ENCODE data around the gene HNRNPA2B1. TPM values are rescaled to one million over a fixed set of nuclear protein-coding genes. Genes with fewer than 3 reads are reported as not detected.

HNRNPA2B1 gene
- 214 TPM for total RNA-seq

DNA sequence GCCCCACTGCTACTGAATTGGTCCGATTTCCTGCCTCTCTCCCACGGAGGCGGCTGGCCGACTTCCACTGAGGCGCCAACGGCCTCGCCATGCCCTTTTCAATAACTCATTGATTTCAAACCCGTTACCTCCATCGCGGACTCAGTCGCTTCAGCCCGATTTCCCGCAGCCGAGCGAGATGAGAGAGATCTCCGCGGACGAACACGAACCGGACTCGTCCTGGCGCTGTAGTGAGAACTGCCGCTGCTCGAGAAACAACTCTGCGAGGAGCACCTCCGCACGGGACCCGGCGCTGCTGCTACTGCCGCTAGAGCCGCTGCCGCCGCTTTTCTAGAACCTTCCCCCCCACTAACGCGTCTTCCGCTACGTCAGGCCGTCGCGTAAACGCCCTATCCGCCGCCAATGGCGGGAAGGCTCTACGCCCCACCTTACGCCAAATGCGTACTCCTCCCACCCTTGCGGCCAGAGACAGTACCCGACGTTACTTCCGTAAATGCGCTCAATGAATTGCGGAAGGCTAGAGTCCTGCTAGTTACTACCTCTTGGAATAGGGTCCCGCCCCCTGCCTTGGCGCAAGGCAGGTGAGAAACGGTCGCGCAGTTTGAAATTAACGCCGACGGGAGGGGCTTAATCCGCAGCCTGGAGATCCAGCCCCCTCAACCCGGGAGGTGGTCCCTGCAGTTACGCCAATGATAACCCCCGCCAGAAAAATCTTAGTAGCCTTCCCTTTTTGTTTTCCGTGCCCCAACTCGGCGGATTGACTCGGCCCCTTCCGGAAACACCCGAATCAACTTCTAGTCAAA lies at the start of gene HNRNPA2B1:
HNRNPA2B1 (minus strand) TSS at position 303 of the 803 bp plus-strand sequence; CDS start at position 134, 169 bp downstream.
- DNase-seq = peak; percentile 100

- no peak for DNase-seq
Observed at GRCh38 chr7:26250239-26250638, 49.7 kb upstream of the HNRNPA2B1 start.

- DNase-seq = no peak
Observed at GRCh38 chr7:26245150-26245549, 44.6 kb upstream of the HNRNPA2B1 start.

- DNase-seq = no peak
Observed at GRCh38 chr7:26238032-26238431, 37.5 kb upstream of the HNRNPA2B1 start.

- no peak for DNase-seq
Observed at GRCh38 chr7:26237035-26237807, 36.7 kb upstream of the HNRNPA2B1 start.

DNA sequence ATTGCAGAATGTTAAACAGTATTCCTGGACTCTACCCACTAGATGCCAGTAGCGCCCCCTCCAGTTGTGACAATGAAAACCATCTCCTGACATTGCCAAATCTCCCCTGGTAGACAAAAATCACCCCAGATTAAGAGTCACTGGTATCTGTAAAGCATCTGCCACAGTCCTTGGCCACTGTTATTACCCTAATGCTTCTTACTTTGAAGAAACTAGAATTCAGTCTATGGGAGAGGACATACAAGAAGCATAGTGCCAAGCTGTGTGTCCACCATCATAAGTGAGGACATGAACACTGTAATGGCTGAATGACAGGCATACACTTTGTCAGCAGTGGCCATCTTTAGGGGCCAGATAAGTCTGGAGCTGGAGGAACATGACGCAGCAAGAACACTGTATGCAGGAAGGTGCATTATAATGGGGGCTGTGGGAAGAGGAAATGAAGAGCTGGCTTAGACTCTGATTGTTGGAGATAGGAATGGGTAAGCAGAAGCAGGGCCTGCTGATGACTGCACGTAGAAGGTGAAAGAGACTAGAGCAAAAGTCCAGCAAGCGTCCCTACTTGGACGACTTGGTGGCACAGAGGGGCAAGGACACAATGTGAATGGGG lies 33.5 kb upstream of the HNRNPA2B1 start:
- no peak for DNase-seq

- no peak for DNase-seq
Observed at GRCh38 chr7:26227987-26228386, 27.4 kb upstream of the HNRNPA2B1 start.

DNA sequence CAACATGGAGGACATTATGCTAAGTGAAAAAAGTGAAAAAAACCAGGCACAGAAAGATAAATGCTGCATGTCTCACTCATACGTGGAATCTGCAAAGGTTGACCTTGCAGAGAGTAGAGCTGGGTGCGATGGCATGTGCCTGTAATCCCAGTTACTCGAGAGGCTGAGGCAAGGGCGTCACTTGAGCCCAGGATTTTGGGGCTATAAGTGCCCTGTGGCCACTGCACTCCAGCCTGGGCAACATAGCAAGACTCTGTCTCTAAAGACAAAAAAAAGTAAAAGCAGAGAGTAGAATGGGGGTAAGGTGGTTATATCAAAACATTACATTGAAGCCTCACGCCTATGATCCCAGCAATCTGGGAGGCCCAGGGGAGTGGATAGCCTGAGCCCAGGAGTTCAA lies 23.8 kb upstream of the HNRNPA2B1 start:
- DNase-seq = no peak

DNA sequence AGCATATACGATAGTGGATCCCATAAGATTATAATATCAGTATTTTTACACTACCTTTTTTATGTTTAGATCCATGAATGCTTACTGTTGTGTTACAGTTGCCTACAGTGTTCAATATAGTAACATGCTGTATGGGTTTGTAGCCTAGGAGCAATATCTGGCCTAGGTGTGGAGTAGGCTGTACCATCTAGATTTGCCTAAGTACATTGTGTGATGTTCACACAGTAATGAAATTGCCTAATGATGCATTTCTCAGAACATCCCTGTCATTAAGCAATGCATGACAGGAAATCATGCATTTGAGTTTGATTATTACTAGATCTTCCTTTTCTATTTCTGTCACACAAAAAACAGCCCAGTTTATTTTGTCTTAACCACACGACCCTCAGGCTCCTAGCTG lies 15.5 kb upstream of the HNRNPA2B1 start:
- no peak for DNase-seq

DNA sequence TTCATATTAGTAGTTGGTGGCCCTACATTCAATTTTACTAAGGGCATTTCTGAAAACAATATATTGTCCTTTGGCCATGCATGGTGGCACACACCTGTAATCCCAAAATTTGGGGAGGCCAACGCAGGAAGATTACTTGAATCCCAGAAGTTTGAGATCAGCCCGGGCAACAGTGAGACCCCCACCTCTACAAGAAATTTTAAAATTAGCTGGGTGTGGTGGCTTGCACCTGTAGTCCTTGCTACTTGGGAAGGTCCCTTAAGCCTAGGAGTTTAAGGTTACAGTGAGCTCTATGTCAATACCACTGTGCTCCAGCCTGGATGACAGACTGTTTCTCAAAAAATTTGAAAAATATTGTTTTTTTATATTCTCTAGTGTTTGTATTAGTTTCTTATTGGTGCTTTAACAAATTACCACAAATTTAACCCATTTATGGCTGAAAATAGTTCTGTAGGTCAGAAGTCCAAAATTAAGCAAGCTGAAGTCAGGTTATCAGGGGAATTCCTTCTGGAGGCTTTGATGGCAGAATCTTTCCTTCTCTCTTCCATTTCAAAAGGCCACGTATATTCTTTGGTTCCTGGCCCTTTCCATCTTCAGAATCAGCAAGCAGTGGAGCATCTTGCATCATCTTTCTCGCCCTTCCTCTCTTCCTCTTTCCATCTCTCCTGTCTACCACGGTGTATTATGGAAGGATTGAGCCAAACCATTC lies 13.4 kb upstream of the HNRNPA2B1 start:
- no peak for DNase-seq

DNA sequence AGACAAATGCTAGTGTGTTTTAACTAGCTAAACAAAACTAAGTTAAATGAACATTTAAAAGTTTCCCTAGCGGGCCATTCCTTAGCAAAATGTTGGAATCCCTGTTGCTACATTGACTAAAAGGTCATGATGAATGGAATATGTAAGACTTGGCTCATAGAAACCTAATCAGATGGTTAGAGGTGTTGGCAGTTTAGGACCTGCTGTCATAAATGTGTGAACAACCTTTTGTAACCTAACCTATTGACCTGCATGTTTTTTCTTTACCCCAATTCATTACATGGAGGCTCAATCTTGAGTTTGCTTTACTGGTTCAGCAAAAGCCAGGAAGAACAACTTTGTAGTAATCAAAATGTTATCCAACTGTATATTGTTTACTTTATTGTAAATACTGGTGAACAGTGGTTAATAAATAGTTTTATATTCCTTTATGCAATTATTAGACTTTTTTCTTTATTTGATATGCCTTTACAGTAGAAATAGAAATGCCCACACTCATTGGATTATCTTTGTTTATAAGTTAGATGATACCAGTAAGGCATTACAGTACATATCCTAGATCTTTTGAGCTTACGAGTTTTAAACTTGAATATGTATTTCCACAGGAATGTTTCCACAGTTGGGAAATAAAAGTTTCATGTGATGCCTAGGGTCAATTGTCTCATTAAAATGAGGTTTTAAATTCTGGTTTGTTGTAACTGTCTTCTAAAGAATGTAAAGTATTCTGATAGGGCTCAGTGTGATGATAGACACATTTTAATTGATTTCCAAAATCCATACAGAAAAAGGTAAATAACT lies 12.6 kb upstream of the HNRNPA2B1 start:
- no peak for DNase-seq

GRCh38 chr7:26208040-26208439 lies 7.5 kb upstream of the HNRNPA2B1 start:
- no peak for DNase-seq

DNA sequence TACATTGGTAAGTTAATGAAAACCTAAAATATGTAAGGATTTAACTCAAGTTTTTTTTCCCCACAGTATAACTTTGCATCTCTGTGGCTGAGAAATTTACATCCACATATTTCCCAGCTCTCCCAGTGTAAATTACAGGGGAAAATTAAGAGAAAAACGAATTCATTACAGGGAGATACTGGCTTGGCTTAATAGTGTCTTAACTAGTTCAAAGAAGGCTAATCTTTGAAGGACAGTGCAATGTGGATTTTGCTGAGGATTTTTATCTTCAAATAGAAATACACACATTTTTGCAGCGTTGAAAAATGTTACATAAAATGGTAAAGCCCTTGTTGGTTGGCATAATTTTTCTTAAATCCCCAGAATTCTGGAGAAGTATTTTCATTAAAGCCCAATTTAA lies 2.5 kb upstream of the HNRNPA2B1 start:
- no peak for DNase-seq

DNA sequence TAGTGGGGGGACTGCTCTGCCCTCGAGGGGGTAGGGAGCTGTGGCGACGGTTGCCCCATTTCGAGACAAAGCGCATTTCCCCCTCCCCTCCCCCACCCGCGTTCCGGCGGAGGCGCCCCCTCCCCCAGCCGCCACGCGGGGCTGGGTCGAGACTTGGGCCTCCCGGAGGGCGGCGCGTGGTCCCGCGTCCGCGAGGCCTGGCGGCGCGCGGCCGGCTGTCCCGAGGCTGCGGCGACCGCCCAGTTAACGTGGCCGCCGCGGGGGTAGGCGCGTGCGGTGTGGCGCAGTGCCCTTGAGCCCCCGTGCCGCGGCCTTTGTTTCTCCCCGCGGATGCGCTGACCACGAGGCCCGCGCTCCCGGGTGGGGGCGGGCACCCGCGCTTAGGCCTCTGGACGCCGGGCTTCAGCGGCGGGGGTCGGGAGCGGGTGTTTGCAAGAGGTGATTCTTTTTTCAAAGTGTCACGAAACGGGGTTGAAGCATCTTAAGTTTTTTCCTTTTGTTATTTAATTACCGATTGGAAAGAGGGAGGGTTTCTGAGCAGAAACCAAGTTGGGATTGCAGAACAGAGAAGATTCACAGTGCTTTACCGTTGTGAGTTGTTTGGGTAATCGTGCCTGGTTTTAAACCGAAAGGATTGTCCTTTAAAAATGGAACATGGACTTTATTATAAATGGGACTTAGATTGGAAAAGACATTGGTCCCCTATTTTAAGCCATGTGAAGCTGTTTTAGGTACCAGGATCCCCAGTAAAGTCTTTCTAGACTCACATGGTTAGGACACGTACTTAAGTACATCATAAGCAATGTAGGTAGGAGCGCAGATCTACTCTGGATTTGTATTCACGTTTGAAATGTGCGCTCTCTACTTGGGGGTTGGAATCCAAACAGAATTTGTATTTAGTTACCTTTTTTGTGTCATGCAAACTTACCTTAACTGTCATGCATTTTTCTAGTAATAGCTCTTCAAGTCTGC lies 1.8 kb upstream of the HNRNPA2B1 start:
- no peak for DNase-seq

- DNase-seq = peak; percentile 90
Observed at GRCh38 chr7:26201247-26202018, 887 bp upstream of the HNRNPA2B1 start, which contains the start of gene CBX3. Gene CBX3 (plus strand): TSS chr7:26201745. CDS start chr7:26202999, 1,254 bp downstream.

DNA sequence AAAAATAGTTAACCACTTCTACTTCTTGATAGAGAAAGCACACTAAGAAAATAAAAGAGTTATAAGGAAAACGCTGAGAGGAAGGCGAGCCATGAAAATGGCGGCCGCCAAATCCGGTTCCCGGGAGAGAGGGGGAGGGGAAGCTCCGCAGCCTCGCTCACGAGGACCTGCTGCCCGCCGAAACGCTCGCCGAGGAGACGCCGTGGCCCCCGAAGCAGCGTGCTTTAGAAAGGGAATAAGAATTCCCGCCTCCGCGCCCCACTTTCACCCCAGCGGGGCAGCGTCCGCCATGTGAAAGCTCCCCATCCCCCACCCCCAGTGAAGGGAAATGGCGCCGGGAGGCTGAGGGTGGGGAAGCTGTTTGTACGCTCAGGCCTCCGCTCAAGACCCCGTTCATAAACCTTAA lies 505 bp downstream of the HNRNPA2B1 start:
- DNase-seq = peak; percentile 73

- peak; percentile 74 for DNase-seq
Observed at GRCh38 chr7:26199301-26200037, 1.1 kb downstream of the HNRNPA2B1 start.

DNA sequence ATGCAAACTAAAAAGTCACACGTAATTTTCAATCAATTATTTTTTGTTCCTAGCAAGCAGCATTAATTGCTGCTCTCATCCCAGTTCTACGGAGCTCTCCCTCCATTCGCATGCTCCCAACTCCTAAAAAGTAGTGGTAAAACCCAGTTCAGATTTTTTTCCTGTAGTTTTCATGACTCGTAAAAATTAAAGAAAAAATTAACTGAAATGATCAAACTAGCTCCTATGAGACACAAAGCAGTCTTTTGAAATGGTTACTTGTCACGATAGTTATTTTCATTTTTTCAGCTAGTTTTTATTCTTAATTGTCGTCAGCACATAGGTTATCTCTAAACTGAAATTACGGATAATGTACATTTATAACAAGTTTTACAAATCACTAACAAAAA lies 1.8 kb downstream of the HNRNPA2B1 start:
- no peak for DNase-seq
